ENCODE data around the gene LMX1B. TPM values are rescaled to one million over a fixed set of nuclear protein-coding genes. Genes with fewer than 3 reads are reported as not detected.

Gene LMX1B
- total and polyA plus RNA-seq, 11 donors = 0.15 to 1.1 (median 0.39) TPM

- DNase-seq (no peak), ATAC-seq (no peak)
- Histone ChIP-seq H3K36me3 (no peaks in the 10 kb centered on the region), H3K4me3 (no peak overlapping the region), H3K4me1 (peaks cover 0 to 15% (median 0%) of the 10 kb centered on the region in 12 donors), H3K27me3 (peaks cover 15 to 79% (median 32%) of the 10 kb centered on the region in 9 donors), H3K27ac (no peak overlapping the region), H3K9me3 (no peaks in the 10 kb centered on the region)
- intact Hi-C loops (cut with DNase I) = no loop called here
- TF ChIP-seq CTCF (IDR thresholded peaks at IDR 0.05) = no peak
- WGBS, 4 donors = 52 to 55% (median 53%) methylated on average over 11 of the region's 11 CpGs
Measured at GRCh38 chr9:126674365-126675146, 60.8 kb downstream of the LMX1B start.

- TF ChIP-seq POLR2A (IDR thresholded peaks at IDR 0.05) (no peak), CTCF (IDR thresholded peaks at IDR 0.05) (no peak)
- intact Hi-C loops (cut with DNase I) = no loop called here
- no peaks in the 10 kb centered on the region for H3K9me3 ChIP-seq
- H3K27ac ChIP-seq = no peak overlapping the region
- no peak overlapping the region for H3K4me3 ChIP-seq
- H3K4me1 ChIP-seq = peaks cover 0 to 15% (median 0%) of the 10 kb centered on the region in 12 donors
- 53 to 67% (median 59%) methylated on average over 8 of the region's 8 CpGs for WGBS, 4 donors
- ATAC-seq = no peak
- no peaks in the 10 kb centered on the region for H3K36me3 ChIP-seq
- H3K27me3 ChIP-seq = peaks cover 15 to 77% (median 32%) of the 10 kb centered on the region in 9 donors
- no peak for DNase-seq
Measured at GRCh38 chr9:126675147-126675467, 61.4 kb downstream of the LMX1B start.

- H3K36me3 ChIP-seq = no peaks in the 10 kb centered on the region
- no peak for TF ChIP-seq POLR2A (IDR thresholded peaks at IDR 0.05)
- no peak for TF ChIP-seq CTCF (IDR thresholded peaks at IDR 0.05)
- 22 to 35% (median 27%) methylated on average over 11 of the region's 11 CpGs for WGBS, 4 donors
- ATAC-seq (no peak), DNase-seq (no peak)
- no peak overlapping the region for H3K4me3 ChIP-seq
- intact Hi-C loops (cut with DNase I) = no loop called here
- H3K27ac ChIP-seq = no peak overlapping the region
- H3K27me3 ChIP-seq = peaks cover 15 to 72% (median 32%) of the 10 kb centered on the region in 9 donors
- no peaks in the 10 kb centered on the region for H3K9me3 ChIP-seq
- peaks cover 0 to 9% (median 0%) of the 10 kb centered on the region in 12 donors for H3K4me1 ChIP-seq
Measured at GRCh38 chr9:126676102-126676684, 62.5 kb downstream of the LMX1B start.

GRCh38 chr9:126676685-126677143, 63.0 kb downstream of the LMX1B start:
- no peak overlapping the region for H3K4me3 ChIP-seq
- H3K27me3 ChIP-seq = peaks cover 15 to 74% (median 32%) of the 10 kb centered on the region in 9 donors
- 11 to 24% (median 14%) methylated on average over 23 to 24 of the region's 24 CpGs for WGBS, 4 donors
- ATAC-seq (no peak), DNase-seq (no peak)
- intact Hi-C loops (cut with DNase I) = no loop called here
- no peaks in the 10 kb centered on the region for H3K9me3 ChIP-seq
- no peaks in the 10 kb centered on the region for H3K36me3 ChIP-seq
- no peak overlapping the region for H3K27ac ChIP-seq
- TF ChIP-seq POLR2A (IDR thresholded peaks at IDR 0.05) = no peak
- TF ChIP-seq CTCF (IDR thresholded peaks at IDR 0.05) = no peak
- peaks cover 0 to 4% (median 0%) of the 10 kb centered on the region in 12 donors for H3K4me1 ChIP-seq
